Myocyte (in vitro differentiated cells): Measurements from ENCODE around the gene YWHAQ. TPM values are rescaled to one million over a fixed set of nuclear protein-coding genes. Genes with fewer than 3 reads are reported as not detected.
"Not testable (repeated sequence)": the region's sequence is repeated elsewhere in the genome, so short reads cannot be mapped to it uniquely, and the experiment has no call there.

Source experiments
- DNase-seq: peaks from one replicate; pipeline ENCODE4 v3.0.0-alpha.2; 2012; ENCODE audit warnings: low read depth
- total RNA-seq: library from RNA; depleted of rRNA; stranded (reverse); fragments of >200 nt; gene quantifications from 2 replicates; pipeline ENCODE4 v1.2.3, GENCODE V29; 2014

YWHAQ gene
- total RNA-seq, 1 donor from 2014 or later = 222 TPM

DNA sequence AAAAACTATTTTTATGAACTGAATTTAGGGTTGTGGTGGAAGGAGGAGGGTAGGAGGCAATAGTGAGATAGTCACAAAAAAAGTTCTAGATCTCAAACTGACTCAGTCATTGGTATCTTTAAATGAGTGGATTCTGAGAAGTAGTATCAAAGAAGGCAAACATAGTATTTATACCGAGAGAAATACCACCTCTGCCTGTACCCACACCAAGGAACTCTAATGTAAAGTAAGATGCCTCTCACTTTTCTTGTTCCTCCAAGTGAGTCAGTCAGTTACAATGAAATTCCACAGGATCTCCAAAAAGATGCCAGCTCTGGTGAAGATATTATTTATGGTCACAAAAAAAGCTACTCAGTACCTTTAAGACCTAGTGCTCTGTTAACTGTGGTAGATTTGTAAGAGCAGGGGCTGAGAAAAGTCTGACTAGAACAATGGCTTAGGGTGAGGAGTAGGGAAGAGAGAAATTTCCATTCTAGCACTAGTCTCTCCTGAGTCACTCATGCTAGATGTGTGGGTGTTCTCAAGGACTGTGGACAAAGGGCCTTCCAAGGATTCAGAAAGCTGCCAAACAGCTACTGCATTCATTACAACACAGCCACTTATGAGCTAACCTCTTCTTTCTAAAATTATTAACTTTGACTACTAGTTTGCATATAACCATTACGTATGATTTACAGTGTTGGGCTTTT lies 36.3 kb downstream of the YWHAQ start:
- DNase-seq = peak; percentile 71

DNA sequence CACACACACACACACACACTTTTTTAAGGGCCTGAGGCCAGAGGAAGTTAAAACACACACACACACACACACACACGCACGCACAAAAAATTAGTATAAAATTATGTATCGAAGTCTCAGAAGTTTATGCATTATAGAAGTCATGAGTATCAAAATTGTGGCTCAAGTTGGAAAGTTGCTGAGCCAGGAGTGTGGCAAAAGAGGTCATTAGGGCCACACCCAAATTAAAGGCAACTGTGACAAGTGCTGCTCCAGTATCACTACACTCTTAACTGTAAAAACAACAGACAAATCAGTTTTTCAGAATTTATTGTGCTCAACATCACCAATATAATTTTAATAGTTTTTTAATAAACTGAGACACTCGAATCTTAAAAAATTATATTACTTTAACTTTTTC lies 36.9 kb downstream of the YWHAQ start:
- peak; percentile 50 for DNase-seq

DNA sequence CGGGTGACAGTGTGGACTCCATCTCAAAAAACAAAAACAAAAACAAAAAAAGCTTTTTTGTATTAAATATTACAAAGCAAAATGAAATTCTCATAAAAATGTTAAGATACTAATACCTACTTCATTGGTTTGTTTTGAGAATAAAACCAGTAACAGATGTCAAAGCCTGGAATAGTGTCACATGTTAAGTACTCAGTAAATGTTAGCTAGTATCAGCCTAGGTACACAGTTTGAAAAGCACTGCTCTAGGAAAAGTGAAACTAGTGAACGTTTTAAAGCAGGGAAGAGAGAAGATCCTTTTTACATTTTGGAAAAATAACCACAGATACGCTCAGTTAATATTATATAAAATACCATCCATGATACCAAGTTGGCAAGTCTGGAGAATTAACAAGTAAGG lies 38.1 kb downstream of the YWHAQ start:
- DNase-seq = no peak

DNA sequence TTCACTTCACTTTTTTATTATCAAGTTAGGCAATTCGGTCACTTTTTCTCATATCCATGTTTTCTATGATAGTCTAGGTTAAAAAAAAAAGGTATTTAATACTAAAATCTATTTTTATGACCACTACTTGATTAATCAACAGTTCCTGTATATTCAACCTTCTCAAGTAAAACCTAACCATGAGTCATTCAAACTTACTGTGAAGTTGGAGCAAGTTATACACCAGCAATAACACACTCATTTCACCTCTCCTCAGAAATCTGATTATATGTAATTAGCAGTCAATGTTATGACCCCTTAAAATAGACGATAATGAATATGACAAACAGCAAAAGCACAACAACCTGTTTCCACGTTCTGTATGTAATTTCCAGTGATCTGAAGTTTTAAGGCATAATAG lies 40.2 kb downstream of the YWHAQ start:
- no peak for DNase-seq

DNA sequence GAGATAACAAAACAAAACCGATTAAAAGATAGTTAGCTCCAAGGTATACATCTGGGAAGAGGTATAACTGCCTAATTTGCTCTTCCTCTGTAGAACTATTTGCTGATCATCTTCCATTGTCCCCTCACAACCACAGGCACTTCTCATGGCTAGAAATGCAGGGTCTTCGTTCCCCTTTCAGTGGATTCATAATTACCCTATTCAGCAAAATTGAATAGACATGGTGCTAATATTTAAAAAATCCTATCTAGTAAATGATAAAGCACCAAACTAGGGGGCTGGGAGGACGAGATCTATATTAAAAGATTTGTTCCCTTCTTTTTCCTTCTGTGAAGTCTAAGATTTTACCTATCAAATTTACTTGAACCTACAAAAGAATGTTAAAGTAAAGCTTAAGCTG lies 44.3 kb downstream of the YWHAQ start:
- DNase-seq = no peak

DNA sequence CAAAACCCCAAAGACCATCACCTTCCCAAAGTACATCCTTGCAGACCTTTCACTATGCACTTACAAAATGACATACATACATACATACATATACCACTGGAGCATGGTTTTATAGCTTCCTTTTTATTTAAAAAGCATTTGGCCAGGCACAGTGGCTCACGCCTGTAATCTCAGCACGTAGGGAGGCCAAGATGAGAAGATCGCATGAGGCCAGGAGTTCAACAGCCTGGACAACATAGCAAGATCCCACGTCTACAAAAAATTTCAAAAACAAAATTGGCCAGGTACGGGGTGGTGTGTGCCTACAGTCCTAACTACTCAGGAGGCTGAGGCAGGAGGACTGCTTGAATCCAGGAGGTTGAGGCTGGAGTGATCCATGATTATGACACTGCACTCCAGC lies 45.3 kb downstream of the YWHAQ start:
- DNase-seq = no peak

DNA sequence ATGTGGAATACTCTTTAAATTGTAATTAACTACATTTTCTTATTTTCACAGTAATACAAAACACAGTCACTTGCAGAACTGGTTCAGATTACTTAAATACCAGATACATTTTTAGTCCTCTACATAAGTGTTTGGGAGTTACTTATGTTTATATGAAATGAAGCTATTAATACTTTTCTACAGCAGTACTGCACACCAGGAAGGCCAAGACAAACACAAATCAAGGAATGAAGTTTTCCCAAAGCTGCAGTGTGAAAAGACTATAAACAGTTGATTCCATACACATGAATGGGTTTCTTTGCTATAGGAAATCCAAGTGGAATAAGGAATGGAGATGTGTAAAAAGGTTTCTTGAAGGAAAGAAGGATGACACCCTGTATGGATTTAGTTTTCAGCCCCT lies 45.9 kb downstream of the YWHAQ start:
- not testable (repeated sequence) for DNase-seq

DNA sequence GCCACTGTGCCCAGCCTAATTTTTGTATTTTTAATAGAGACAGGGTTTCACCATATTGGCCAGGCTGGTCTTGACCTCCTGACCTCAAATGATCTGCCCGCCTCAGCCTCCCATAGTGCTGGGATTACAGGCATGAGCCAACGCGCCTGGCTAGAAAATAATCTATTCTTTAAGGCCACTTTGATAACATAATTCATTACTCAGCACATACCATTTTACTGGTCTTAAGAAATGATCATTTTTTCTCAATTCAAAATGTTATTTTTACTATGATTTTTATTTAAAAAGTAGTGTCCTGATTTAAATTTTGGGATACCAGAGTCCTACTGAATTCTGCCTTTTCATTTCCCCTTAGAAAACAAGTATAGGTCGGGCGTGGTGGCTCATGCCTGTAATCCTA lies 48.2 kb downstream of the YWHAQ start:
- DNase-seq = no peak

DNA sequence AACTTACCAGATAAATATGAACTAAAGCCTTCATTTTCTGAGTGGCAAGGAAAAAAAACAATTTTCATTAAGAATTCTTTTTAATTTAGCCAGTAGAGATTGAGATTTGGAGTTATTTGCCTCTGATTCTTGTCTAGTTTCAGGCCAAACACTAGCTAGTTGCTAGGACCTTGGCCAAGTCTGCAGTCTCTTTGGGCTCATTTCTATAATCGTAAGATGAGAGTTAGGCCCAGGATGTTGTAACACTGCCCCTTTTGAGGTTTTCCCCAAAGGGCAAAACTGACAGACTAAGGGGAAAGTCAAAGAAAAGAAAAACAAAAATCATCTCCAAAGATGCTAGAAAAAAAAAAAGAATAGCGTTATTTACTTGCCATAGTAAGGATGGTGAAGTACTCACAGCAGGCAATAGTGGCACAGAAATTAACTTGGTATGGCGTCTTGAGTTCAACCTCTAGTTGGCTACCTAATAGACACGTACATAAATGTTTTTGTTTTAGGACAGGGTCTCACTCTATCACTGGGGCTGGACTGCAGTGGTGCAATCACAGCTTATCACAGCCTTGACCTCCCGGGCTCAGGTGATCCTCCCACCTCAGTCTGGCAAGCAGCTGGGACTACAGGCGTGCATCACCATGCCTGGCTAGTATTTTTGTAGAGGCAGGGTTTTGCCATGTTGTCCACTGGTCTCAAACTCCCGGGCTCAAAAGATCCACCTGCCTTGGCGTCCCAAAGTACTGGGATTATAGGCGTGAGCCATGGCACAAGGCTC lies 52.1 kb downstream of the YWHAQ start:
- no peak for DNase-seq

DNA sequence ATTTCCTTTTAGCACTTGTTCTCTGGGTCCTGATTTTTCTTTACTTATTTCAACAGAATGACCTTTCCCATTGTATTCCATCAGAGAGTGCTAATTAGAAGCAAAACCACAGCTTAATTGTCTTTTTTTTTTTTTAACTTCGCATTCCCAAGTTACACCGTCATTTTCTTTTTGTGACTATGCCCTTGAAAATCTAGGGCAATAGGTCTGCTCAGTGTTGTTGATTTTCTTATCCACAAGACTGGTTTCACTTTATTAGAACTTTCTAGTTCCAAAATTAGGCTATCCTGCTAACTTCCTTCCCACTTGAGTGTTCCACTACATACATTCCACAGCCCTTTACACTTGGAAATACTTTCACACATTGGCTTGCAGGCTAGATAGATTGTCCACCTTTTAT lies 56.5 kb downstream of the YWHAQ start:
- DNase-seq = no peak

DNA sequence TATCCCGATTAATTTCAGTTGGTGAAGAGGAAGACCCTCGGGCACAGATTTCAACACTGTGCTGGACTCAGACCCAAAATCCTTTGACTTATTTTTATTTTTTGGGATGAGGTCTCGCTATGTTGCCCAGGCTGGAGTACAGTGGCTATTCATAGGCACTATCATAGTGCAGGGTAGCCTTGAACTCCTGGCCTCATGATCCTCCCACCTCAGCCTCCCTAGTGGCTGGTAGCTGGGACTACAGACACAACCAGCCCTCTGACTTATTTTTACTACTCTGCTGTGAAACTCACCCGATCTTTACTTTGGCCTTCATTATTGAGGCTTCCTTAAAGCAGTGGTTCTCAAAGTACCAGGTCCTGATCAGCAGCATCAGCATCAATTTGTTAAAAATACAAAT lies 57.0 kb downstream of the YWHAQ start:
- DNase-seq = no peak

DNA sequence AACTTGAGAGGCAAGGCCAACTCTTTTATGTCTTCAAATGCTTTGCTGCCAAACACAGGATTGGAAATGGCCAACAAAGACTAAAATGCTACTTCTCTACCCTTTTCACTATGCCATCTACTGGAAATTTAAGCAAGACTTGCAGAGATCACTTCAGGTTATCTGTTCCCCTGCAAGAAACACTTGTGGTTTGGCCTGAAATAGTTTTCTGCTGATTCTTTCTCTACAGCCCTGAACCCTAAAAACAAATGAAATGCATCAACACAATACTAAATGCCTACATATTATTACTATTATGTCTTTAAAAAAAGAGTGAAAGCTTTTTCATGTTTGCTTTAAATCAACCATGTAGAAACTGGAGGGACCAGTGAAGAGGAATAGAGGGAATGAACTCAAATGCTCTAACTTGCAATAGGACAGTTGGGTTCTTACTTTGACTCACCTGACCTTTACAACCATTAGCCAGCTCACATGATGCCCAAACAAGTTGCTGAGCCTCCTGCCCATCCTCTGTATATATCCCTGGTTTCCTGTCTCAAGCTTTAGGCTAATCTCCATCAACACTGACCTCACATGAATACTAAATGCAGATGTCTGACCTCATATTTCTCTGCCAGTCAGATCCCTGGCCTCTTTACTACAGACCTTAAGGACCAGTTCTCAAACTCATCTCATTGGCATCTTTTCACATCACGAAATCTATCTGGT lies 57.6 kb downstream of the YWHAQ start:
- peak; percentile 26 for DNase-seq

DNA sequence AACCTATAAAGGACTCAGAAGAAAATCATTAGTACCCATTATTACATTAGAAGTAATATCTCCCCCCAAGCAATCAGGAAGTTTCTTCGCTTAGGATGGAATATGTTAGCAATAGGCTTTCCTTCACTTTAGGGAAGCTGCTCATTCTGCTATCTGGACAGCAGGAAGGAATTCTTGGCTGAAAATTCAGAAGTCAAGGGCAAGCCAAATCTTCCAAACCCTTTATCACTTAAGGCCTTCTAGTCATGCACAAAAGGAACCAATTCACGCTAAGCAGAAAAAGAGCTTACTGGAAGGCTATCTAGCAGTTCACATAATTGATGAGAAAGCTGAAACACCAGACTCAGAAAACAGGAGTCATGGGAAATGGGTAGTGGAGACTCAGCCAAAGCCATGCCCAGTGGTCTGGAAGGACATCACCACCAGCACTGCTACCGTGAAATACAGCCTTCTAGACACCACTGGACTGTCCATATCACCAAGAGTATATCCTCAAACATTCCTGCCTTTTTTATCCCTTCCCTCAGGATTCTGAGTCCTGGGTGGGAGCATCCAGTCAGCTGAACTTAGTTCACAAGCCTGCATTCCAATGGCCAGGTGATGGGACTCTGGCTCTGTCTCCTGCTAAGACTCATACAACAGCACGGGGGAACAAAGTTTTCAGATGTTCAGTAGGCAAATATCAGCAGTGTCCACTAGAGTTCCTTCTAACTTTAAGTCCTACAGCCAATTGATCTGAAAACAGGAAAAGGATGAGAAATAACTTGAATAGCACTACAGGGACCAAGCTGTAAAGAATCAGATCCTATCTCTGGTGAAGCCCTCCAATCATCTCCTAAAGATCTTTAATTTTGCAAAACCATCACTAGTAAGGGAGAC lies 60.4 kb downstream of the YWHAQ start:
- DNase-seq = no peak

DNA sequence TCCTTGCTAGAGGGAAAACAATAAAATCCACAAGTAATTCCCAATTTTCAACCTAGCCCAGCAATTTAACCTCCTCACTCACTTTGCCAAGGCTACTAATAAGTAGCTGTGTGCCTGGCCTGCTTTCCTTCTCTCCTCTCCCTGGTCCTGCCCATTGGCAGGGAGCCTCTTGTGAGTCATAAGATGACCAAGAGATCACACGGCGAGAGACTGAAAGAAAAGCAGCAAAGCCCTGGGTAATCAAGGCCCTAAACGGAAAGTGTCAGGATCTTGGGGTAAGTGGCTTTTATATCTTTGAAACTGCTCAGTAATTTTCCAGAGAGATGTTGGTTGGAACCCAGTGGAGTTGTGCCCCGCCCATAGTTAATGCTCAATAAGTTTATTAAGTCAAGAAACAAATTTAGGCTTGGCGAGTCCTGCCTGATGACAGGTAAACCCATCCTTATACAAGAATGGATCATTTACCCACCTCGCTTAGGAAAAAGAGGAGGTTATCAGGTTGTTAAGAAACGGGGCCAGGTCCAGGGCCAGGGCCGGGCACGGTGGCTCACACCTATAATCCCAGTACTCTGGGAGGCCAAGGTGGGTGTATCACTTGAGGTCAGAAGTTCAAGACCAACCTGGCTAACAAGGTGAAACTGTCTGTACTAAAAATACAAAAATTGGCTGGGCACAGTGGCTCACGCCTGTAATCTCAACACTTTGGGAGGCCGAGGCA lies 65.2 kb downstream of the YWHAQ start:
- DNase-seq = peak; percentile 94

DNA sequence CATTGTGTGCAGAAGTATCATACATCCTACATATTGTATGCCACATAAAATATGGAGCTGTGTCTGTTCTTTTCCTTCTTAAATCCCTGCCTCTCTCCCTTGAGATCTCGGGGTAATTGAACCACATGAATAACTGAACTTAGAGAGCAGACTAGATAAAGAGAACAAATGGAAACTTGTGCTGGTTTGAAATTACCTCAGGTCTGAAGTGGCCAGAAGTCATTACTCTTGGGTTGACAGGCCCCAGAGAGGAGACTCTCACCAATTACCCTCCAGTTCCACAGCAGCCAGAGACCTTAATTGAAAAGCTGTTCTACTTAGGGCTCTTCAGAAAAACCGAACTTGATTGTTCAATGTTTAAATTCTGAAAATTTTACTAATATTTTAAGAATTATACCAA lies 70.2 kb downstream of the YWHAQ start:
- DNase-seq = no peak

DNA sequence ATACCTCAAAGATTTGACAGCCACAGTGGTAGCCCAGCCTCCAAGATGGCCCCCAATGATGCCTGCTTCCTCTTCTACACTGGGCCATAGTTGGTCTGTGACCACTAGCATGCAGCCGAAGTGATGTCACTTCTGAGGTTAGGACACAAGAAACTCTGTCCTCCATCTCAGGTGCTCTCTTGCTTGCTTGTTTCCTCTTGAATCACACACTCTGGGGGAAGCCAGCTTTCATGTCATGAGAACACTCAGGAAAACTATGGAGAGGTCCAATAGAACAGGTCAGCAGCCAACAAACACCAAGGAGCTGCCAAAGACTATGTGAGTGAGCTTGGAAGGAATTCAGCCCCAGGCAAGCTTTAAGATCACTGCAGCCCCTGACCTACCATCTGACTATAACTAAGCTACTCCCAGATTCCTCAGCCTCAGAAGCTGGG lies 71.8 kb downstream of the YWHAQ start:
- peak; percentile 37 for DNase-seq

DNA sequence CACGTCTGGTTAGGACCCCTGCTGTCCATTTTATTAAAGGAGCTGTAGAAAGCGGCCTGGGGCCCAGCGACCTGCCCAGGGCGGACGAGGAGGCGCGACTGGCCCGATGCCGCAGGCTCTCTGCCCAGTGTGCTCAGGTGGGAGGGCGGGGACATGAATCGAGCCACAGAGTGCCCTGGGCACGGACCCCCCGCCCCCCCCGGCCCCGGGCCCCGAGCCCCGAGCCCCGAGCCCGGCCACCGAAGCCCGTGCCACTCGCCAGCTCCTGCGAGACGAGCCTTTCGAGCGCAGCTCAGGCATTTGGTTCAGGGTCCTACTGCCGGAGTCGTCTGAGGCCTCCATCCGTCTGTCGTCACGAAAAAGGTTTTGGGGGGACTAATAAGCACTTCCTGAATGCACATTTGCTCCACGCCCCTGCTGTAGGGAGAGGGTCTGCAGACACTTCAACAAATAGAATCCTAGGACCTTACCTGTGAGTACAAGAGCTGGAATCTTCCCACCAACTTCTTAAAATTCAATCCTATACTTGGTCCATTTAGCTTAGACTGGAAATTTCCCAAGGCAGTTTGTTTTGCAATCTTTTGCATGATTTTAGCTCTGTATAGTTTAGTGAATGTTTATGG lies 74.6 kb downstream of the YWHAQ start:
- no peak for DNase-seq

DNA sequence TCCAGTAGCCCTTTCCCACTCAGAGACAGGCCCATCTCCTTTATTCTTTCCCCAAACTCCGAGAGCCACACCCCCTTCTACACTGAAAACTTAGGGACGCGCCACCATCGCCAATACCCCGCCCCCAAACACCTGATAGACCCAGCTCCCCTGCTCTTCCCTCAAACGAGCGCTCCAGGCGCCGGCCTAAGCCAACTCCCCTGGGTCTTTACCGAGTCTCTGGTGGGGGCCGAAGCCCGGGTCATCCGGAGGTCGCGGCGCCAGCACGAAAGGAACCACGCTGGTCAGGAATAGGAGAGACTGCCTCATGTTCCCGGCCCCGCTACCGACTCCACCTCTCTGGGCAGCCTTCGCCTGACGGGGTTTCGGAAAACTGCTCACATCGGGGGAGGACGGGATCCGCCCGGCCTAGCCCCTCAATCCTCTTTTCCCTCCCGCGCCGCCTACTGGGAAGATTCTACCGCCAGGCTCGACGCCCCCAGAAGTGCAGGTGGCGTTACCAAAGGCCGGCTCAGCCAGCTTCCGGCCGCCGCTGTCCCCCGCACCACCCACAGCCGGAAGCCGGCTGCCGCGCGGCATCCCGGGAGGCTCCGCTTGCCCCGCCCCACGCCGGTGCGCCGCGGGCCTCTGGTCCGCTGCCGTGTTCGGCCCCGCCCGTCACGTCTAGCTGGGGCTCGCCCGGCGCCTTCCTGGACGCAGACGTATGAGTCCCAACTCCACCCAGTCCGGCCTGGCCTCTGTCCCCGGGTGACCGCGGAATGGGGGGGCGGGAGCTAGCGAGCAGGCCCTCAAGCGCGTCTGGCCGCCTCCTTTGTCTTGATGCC lies 75.3 kb downstream of the YWHAQ start, which contains the start of gene ADAM17:
Gene ADAM17 (minus strand): TSS at position 534 of the 824 bp plus-strand sequence. CDS start 225 bp downstream, at position 309.
- peak; percentile 97 for DNase-seq

DNA sequence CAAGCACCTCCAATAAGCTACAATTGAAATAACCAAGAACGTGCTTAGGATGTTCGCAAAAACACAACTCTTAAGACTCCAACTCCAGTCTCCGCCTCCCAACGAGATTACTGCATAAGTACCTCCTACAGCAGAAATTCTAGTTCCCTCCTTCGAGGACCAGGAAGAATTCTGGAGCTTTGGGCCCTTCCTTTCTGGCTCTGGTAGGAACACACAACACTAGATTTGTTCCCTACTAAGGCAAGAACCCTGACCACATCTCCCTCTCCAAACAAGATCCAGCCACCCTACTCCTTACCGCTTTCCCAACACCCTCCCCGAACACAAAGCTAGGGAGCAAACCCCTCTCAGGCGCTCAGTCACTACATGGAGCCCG lies 75.9 kb downstream of the YWHAQ start:
- DNase-seq = peak; percentile 74
